Neuronal stem cell (in vitro differentiated cells): ENCODE measurements around the gene RTL9.
"Not testable (repeated sequence)": the region's sequence is repeated elsewhere in the genome, so short reads cannot be mapped to it uniquely, and the experiment has no call there.

Source experiments
- DNase-seq: peaks from one replicate; pipeline ENCODE4 v3.0.0-alpha.2; 2013; ENCODE audit warnings: low spot score
- H2AFZ ChIP-seq: one replicate; pipeline ENCODE4 v1.6.1; 2013; ENCODE audit warnings: mild to moderate bottlenecking, low read length, inconsistent platforms
- H2AK5ac ChIP-seq: 2 replicates; pipeline ENCODE4 v1.6.1; 2013; ENCODE audit warnings: low read depth, mild to moderate bottlenecking, inconsistent platforms, low read length, moderate library complexity, mixed read lengths
- H2BK120ac ChIP-seq: 2 replicates; pipeline ENCODE4 v1.6.1; 2013; ENCODE audit warnings: low read depth, mild to moderate bottlenecking, inconsistent platforms, low read length, moderate library complexity, mixed read lengths
- H2BK12ac ChIP-seq: one replicate; pipeline ENCODE4 v1.6.1; 2013; ENCODE audit warnings: low read length, inconsistent platforms
- H2BK15ac ChIP-seq: 2 replicates; pipeline ENCODE4 v1.6.1; 2013; ENCODE audit warnings: mild to moderate bottlenecking, low read length, inconsistent platforms, mixed read lengths
- H2BK5ac ChIP-seq: one replicate; pipeline ENCODE4 v1.6.1; 2013; ENCODE audit warnings: inconsistent platforms, mild to moderate bottlenecking, low read length, moderate library complexity
- H3K14ac ChIP-seq: one replicate; pipeline ENCODE4 v1.6.1; 2013; ENCODE audit warnings: low read length, inconsistent platforms
- H3K18ac ChIP-seq: 2 replicates; pipeline ENCODE4 v1.6.1; 2013; ENCODE audit warnings: low read length, inconsistent platforms
- H3K23ac ChIP-seq: 2 replicates; pipeline ENCODE4 v1.6.1; 2013; ENCODE audit warnings: low read depth, mild to moderate bottlenecking, mixed read lengths, low read length, inconsistent platforms; ENCODE audit not compliant: poor library complexity
- H3K27ac ChIP-seq: replicated peaks from 3 replicates; pipeline ENCODE4 v1.5.1; 2013; ENCODE audit warnings: low read length, inconsistent platforms
- H3K27me3 ChIP-seq, 3 experiments: 2 replicates each; pipeline ENCODE4 v1.6.1; 2013; ENCODE audit warnings: low read length in 3 of 3, mild to moderate bottlenecking in 2 of 3, inconsistent platforms in 1 of 3, low read depth in 1 of 3, mixed read lengths in 1 of 3, moderate library complexity in 1 of 3; ENCODE audit not compliant: control insufficient read depth in 3 of 3, insufficient read depth in 3 of 3
- H3K36me3 ChIP-seq, 2 donors: replicated peaks in 1 of 2; 2 replicates each; pipeline ENCODE4 v1.6.1; 2013; ENCODE audit warnings: low read length in 2 of 2; ENCODE audit not compliant: control insufficient read depth in 2 of 2, insufficient read depth in 2 of 2
- H3K4ac ChIP-seq: 2 replicates; pipeline ENCODE4 v1.6.1; 2013; ENCODE audit warnings: inconsistent platforms, mild to moderate bottlenecking, low read length, moderate library complexity
- H3K4me1 ChIP-seq, 2 donors: 1 replicate in 1 of 2; 2 replicates in 1 of 2; pipeline ENCODE4 v1.6.1; 2013; ENCODE audit warnings: low read length in 2 of 2, low read depth in 1 of 2; ENCODE audit not compliant: control insufficient read depth in 2 of 2, insufficient read depth in 1 of 2
- H3K4me2 ChIP-seq: one replicate; pipeline ENCODE4 v1.6.1; 2013; ENCODE audit warnings: mild to moderate bottlenecking, low read length, inconsistent platforms; ENCODE audit not compliant: insufficient read depth, poor library complexity, severe bottlenecking
- H3K4me3 ChIP-seq, 2 donors: 2 replicates each; pipeline ENCODE4 v1.5.1; 2013; ENCODE audit warnings: low read length in 2 of 2, mild to moderate bottlenecking in 2 of 2, inconsistent platforms in 1 of 2, moderate library complexity in 1 of 2
- H3K79me1 ChIP-seq: one replicate; pipeline ENCODE4 v1.6.1; 2013; ENCODE audit warnings: low read depth, mild to moderate bottlenecking, inconsistent platforms, low read length, moderate library complexity
- H3K9ac ChIP-seq: one replicate; pipeline ENCODE4 v1.6.1; 2013; ENCODE audit warnings: mild to moderate bottlenecking, low read depth, low read length, inconsistent platforms; ENCODE audit not compliant: poor library complexity
- H3K9me3 ChIP-seq, 2 donors: replicated peaks in 1 of 2; 2 replicates each; pipeline versions ENCODE3 to v1.6.1; 2013; ENCODE audit warnings: low read length in 2 of 2, mild to moderate bottlenecking in 2 of 2, inconsistent platforms in 1 of 2, low read depth in 1 of 2, mixed read lengths in 1 of 2, moderate library complexity in 1 of 2; ENCODE audit not compliant: control insufficient read depth in 2 of 2, insufficient read depth in 1 of 2
- H4K8ac ChIP-seq: one replicate; pipeline ENCODE4 v1.6.1; 2013; ENCODE audit warnings: low read depth, mild to moderate bottlenecking, inconsistent platforms, low read length, moderate library complexity
- H4K91ac ChIP-seq: one replicate; pipeline ENCODE4 v1.6.1; 2013; ENCODE audit warnings: low read length, low read depth, mild to moderate bottlenecking, inconsistent platforms; ENCODE audit not compliant: poor library complexity
- WGBS, 2 donors: extraction: QIAGEN DNeasy Blood & Tissue Kit; methylation state at CpG; one replicate each; pipeline ENCODE4 v1.1.7; 2013; ENCODE audit warnings: missing lambda C conversion rate in 2 of 2, mixed read lengths in 1 of 2; ENCODE audit not compliant: insufficient read length in 2 of 2, insufficient replicate concordance in 1 of 2; ENCODE audit errors: extremely low coverage in 2 of 2; 5-methylcytosine and 5-hydroxymethylcytosine counted together

The RTL9 gene

DNA sequence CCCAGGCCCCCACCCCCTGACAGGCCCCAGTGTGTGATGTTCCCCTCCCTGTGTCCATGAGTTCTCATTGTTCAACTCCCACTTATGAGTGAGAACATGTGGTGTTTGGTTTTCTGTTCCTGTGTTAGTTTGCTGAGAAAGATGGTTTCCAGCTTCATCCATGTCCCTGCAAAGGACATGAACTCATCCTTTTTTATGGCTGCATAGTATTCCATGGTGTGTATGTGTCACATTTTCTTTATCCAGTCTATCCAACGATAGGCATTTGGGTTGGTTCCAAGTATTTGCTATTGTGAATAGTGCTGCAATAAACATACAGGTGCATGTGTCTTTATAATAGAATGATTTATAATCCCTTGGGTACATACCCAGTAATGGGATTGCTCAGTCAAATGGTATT is 30.0 kb upstream of the RTL9 start:
- not testable (repeated sequence) for H2BK12ac ChIP-seq, H3K18ac ChIP-seq, H3K23ac ChIP-seq, H2AK5ac ChIP-seq, H3K9ac ChIP-seq, H3K4me2 ChIP-seq, H3K4me1 ChIP-seq, H4K8ac ChIP-seq, H3K27ac ChIP-seq, H3K4ac ChIP-seq, H2BK120ac ChIP-seq, H3K9me3 ChIP-seq, H2BK15ac ChIP-seq, H3K4me3 ChIP-seq, H3K79me1 ChIP-seq, H4K91ac ChIP-seq, H3K14ac ChIP-seq, DNase-seq, H2BK5ac ChIP-seq, H2AFZ ChIP-seq, H3K36me3 ChIP-seq, H3K27me3 ChIP-seq
- no CpG with 5 or more reads among the region's 1 CpG for WGBS, 2 donors

DNA sequence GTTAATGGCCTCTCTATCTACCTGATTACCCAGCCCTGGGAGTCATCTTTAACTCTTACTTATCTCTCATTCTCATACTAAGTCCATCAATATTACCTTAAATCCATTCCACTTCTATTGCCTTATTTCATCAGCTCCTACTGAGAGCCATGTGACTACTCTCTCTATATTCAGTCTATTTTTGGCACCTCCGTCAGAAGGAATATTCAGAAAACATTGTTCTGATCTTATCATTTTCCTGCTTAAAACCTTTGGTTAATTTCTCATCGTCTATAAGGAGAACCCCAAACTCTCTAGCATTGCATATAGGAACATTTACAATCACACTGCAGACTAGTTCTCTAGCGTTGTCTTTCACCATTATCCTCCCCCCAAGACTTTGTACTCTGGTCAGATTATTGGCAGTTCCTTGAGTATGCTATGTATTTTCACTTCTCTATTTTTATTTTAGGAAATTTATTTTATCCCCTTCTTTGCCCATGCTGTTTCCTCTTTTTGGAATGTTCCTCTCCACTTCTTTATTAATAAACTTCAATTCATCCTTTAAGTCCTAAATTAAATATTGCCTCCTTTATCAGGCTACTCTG is 27.1 kb upstream of the RTL9 start:
- no peak overlapping the region for H2BK120ac ChIP-seq
- H4K91ac ChIP-seq: no peak overlapping the region
- no peak for DNase-seq
- H3K23ac ChIP-seq: no peak overlapping the region
- H2BK5ac ChIP-seq: no peak overlapping the region
- H3K79me1 ChIP-seq: no peaks in the 10 kb centered on the region
- no peak overlapping the region for H3K27ac ChIP-seq
- no peak overlapping the region for H2BK15ac ChIP-seq
- H3K4me3 ChIP-seq: no peak overlapping the region
- H3K9ac ChIP-seq: no peak overlapping the region
- H2AK5ac ChIP-seq: no peak overlapping the region
- H3K4me2 ChIP-seq: no peak overlapping the region
- no peak overlapping the region for H2AFZ ChIP-seq
- no peak overlapping the region for H3K14ac ChIP-seq
- H3K4ac ChIP-seq: no peak overlapping the region
- no peaks in the 10 kb centered on the region for H3K4me1 ChIP-seq
- H3K36me3 ChIP-seq: no peaks in the 10 kb centered on the region
- H3K18ac ChIP-seq: no peak overlapping the region
- H2BK12ac ChIP-seq: no peak overlapping the region
- no CpG with 5 or more reads among the region's 3 CpGs for WGBS, 2 donors
- no peaks in the 10 kb centered on the region for H3K27me3 ChIP-seq
- H3K9me3 ChIP-seq: no peaks in the 10 kb centered on the region
- no peak overlapping the region for H4K8ac ChIP-seq

DNA sequence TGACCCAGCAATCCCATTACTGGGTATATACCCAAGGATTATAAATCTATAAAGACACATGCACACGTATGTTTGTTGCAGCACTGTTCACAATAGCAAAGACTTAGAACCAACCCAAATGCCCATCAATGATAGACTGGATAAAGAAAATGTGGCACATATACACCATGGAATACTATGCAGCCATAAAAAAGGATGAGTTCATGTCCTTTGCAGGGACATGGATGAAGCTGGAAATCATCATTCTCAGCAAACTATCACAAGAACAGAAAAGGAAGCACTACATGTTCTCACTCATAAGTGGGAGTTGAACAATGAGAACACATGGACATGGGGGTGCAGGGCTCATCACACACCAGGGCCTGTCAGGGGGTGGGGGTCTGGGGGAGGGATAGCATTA is 25.2 kb upstream of the RTL9 start:
- H3K4me2 ChIP-seq, H3K36me3 ChIP-seq, H3K23ac ChIP-seq, H2BK120ac ChIP-seq, H3K4ac ChIP-seq, DNase-seq, H2AFZ ChIP-seq, H4K8ac ChIP-seq, H2BK5ac ChIP-seq, H3K79me1 ChIP-seq, H3K27ac ChIP-seq, H3K9me3 ChIP-seq, H3K14ac ChIP-seq, H3K9ac ChIP-seq, H2BK12ac ChIP-seq, H3K18ac ChIP-seq, H4K91ac ChIP-seq, H3K4me3 ChIP-seq, H2BK15ac ChIP-seq, H3K4me1 ChIP-seq, H2AK5ac ChIP-seq, H3K27me3 ChIP-seq: not testable (repeated sequence)
- WGBS, 2 donors: no CpG with 5 or more reads among the region's 1 CpG

DNA sequence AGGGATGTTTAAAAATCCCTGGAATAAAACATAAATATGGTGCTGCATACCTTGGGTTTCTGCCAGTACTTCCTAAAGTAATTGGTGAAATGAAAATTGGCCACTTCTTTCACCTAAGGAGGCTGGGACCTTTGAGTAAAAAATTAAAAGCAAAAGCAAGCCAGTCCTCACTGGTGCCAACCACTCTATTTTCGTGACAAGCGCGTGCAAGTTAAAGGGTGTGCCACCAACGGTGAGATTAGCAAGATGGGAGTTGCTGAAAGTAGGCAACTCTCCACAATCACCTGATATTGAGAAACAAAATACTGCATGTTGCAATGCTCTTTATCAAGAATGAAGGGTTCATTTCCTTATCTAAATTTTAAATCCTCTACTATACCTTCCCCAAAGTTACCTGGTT is 19.7 kb upstream of the RTL9 start:
- no peak overlapping the region for H3K23ac ChIP-seq
- no peak overlapping the region for H2BK5ac ChIP-seq
- H3K9ac ChIP-seq: no peak overlapping the region
- no peak overlapping the region for H2BK12ac ChIP-seq
- H4K91ac ChIP-seq: no peak overlapping the region
- no CpG with 5 or more reads among the region's 4 CpGs for WGBS, 2 donors
- H3K4me1 ChIP-seq: no peaks in the 10 kb centered on the region
- H3K4me3 ChIP-seq: no peak overlapping the region
- DNase-seq: no peak
- H3K79me1 ChIP-seq: no peaks in the 10 kb centered on the region
- H3K27me3 ChIP-seq: no peaks in the 10 kb centered on the region
- H3K36me3 ChIP-seq: no peaks in the 10 kb centered on the region
- H2AFZ ChIP-seq: no peak overlapping the region
- H3K27ac ChIP-seq: no peak overlapping the region
- H2AK5ac ChIP-seq: no peak overlapping the region
- no peak overlapping the region for H2BK15ac ChIP-seq
- H3K4ac ChIP-seq: no peak overlapping the region
- no peak overlapping the region for H4K8ac ChIP-seq
- no peak overlapping the region for H3K4me2 ChIP-seq
- H3K9me3 ChIP-seq: no peaks in the 10 kb centered on the region
- no peak overlapping the region for H2BK120ac ChIP-seq
- no peak overlapping the region for H3K18ac ChIP-seq
- no peak overlapping the region for H3K14ac ChIP-seq
